HG03060 (cell line): ENCODE measurements around the gene SGSH.
"Not testable (repeated sequence)": the region's sequence is repeated elsewhere in the genome, so short reads cannot be mapped to it uniquely, and the experiment has no call there.

Experiments used
- ATAC-seq: cut with Tn5 transposase; IDR thresholded peaks from one replicate; pipeline ENCODE4 v1.9.1; 2021; ENCODE audit warnings: low read depth, moderate number of reproducible peaks; ENCODE audit not compliant: unreplicated experiment

The SGSH gene

GRCh38 chr17:80220054-80220735 lies at the start of gene SGSH, which contains the start of gene SLC26A11:
TSS of gene SGSH (minus strand) at chr17:80220333. CDS start at chr17:80220313, 20 bp downstream.
TSS of gene SLC26A11 (plus strand) at chr17:80220427. CDS start at chr17:80221561, 1,134 bp downstream.
- no peak for ATAC-seq

GRCh38 chr17:80269405-80269807 lies 49.3 kb upstream of the SGSH start:
- ATAC-seq = no peak

GRCh38 chr17:80268427-80268826 lies 48.3 kb upstream of the SGSH start:
- ATAC-seq = no peak

- ATAC-seq = no peak
These were observed 47.3 kb upstream of the SGSH start for GRCh38 chr17:80267391-80267790.

- ATAC-seq = no peak
These were observed 45.3 kb upstream of the SGSH start for GRCh38 chr17:80265205-80266068.

- no peak for ATAC-seq
These were observed 44.3 kb upstream of the SGSH start for GRCh38 chr17:80264205-80265075.

GRCh38 chr17:80263253-80264204 lies 43.4 kb upstream of the SGSH start:
- ATAC-seq = no peak

GRCh38 chr17:80262775-80263244 lies 42.7 kb upstream of the SGSH start:
- ATAC-seq = no peak

- no peak for ATAC-seq
These were observed 42.2 kb upstream of the SGSH start for GRCh38 chr17:80262291-80262690.

- no peak for ATAC-seq
These were observed 41.8 kb upstream of the SGSH start for GRCh38 chr17:80261895-80262279.

- no peak for ATAC-seq
These were observed 41.2 kb upstream of the SGSH start for GRCh38 chr17:80261159-80261894.

- no peak for ATAC-seq
These were observed 40.6 kb upstream of the SGSH start, which contains the start of gene RNF213 for GRCh38 chr17:80260791-80261158. TSS of gene RNF213 (plus strand) at chr17:80260852. CDS start at chr17:80263682, 2,830 bp downstream.

- no peak for ATAC-seq
These were observed 40.0 kb upstream of the SGSH start for GRCh38 chr17:80260069-80260535.

- ATAC-seq = no peak
These were observed 39.4 kb upstream of the SGSH start for GRCh38 chr17:80259457-80260068.

- not testable (repeated sequence) for ATAC-seq
These were observed 38.2 kb upstream of the SGSH start for GRCh38 chr17:80258296-80258695.

- no peak for ATAC-seq
These were observed 37.6 kb upstream of the SGSH start for GRCh38 chr17:80257716-80258213.

GRCh38 chr17:80256034-80256350 lies 35.9 kb upstream of the SGSH start:
- no peak for ATAC-seq
